Measurements from ENCODE around the gene KIF14.
A peak's percentile ranks its signal among the peaks of the same experiment; 100 is the strongest.

The KIF14 gene

GRCh38 chr1:200646515-200646914, 26.0 kb upstream of the KIF14 start:
- Histone ChIP-seq H3K36me3 (replicated peaks) (peaks cover 2% of the 10 kb centered on the region), H3K27me3 (replicated peaks) (no peaks in the 10 kb centered on the region), H3K4me3 (ENCODE audit: low read depth, low read length) (no peak overlapping the region), H3K27ac (no peak overlapping the region)
- no peak for DNase-seq
- in situ Hi-C loops (cut with HindIII; ENCODE audit: low pct_ligation_motif_present, low sequenced_read_pairs), result no loop called here
- TF ChIP-seq CTCF (IDR thresholded peaks at IDR 0.05; ENCODE audit: low read depth, low read length, missing control alignments), result no peak

GRCh38 chr1:200644021-200644420, 23.5 kb upstream of the KIF14 start:
- TF ChIP-seq CTCF (IDR thresholded peaks at IDR 0.05; ENCODE audit: low read depth, low read length, missing control alignments), result no peak
- no peak for DNase-seq
- in situ Hi-C loops (cut with HindIII; ENCODE audit: low pct_ligation_motif_present, low sequenced_read_pairs), result no loop called here
- Histone ChIP-seq H3K27me3 (replicated peaks) (no peaks in the 10 kb centered on the region), H3K27ac (no peak overlapping the region), H3K36me3 (replicated peaks) (peaks cover 2% of the 10 kb centered on the region), H3K4me3 (ENCODE audit: low read depth, low read length) (no peak overlapping the region)

GRCh38 chr1:200642481-200642880, 21.9 kb upstream of the KIF14 start:
- H3K4me3 ChIP-seq (ENCODE audit: low read depth, low read length), result no peak overlapping the region
- TF ChIP-seq CTCF (IDR thresholded peaks at IDR 0.05; ENCODE audit: low read depth, low read length, missing control alignments), result no peak
- DNase-seq, result no peak
- H3K36me3 ChIP-seq (replicated peaks), result peaks cover 2% of the 10 kb centered on the region
- in situ Hi-C loops (cut with HindIII; ENCODE audit: low pct_ligation_motif_present, low sequenced_read_pairs), result no loop called here
- H3K27ac ChIP-seq, result no peak overlapping the region
- H3K27me3 ChIP-seq (replicated peaks), result no peaks in the 10 kb centered on the region

GRCh38 chr1:200640963-200641401, 20.4 kb upstream of the KIF14 start:
- no peak for TF ChIP-seq CTCF (IDR thresholded peaks at IDR 0.05; ENCODE audit: low read depth, low read length, missing control alignments)
- H3K27me3 ChIP-seq (replicated peaks), result no peaks in the 10 kb centered on the region
- H3K27ac ChIP-seq, result no peak overlapping the region
- no peaks in the 10 kb centered on the region for H3K36me3 ChIP-seq (replicated peaks)
- in situ Hi-C loops (cut with HindIII; ENCODE audit: low pct_ligation_motif_present, low sequenced_read_pairs), result no loop called here
- no peak overlapping the region for H3K4me3 ChIP-seq (ENCODE audit: low read depth, low read length)
- DNase-seq, result no peak

- H3K27me3 ChIP-seq (replicated peaks), result no peaks in the 10 kb centered on the region
- H3K4me3 ChIP-seq (ENCODE audit: low read depth, low read length), result no peak overlapping the region
- no peak for TF ChIP-seq CTCF (IDR thresholded peaks at IDR 0.05; ENCODE audit: low read depth, low read length, missing control alignments)
- H3K27ac ChIP-seq, result peak overlapping the region; percentile 77
- in situ Hi-C loops (cut with HindIII; ENCODE audit: low pct_ligation_motif_present, low sequenced_read_pairs), result no loop called here
- no peak for DNase-seq
- H3K36me3 ChIP-seq (replicated peaks), result no peaks in the 10 kb centered on the region
Observed at GRCh38 chr1:200640373-200640962, 19.9 kb upstream of the KIF14 start.

GRCh38 chr1:200638073-200638472, 17.5 kb upstream of the KIF14 start:
- no peaks in the 10 kb centered on the region for H3K27me3 ChIP-seq (replicated peaks)
- H3K4me3 ChIP-seq (ENCODE audit: low read depth, low read length), result no peak overlapping the region
- TF ChIP-seq CTCF (IDR thresholded peaks at IDR 0.05; ENCODE audit: low read depth, low read length, missing control alignments), result no peak
- DNase-seq, result no peak
- H3K27ac ChIP-seq, result no peak overlapping the region
- H3K36me3 ChIP-seq (replicated peaks), result no peaks in the 10 kb centered on the region
- in situ Hi-C loops (cut with HindIII; ENCODE audit: low pct_ligation_motif_present, low sequenced_read_pairs), result no loop called here
